GM18498 (cell line): ENCODE measurements around the gene LTK.
"Not testable (repeated sequence)": the region's sequence is repeated elsewhere in the genome, so short reads cannot be mapped to it uniquely, and the experiment has no call there.

Source experiments
- ATAC-seq: cut with Tn5 transposase; IDR thresholded peaks from one replicate; pipeline ENCODE4 v1.9.1; 2021; ENCODE audit warnings: mild to moderate bottlenecking, moderate library complexity; ENCODE audit not compliant: unreplicated experiment

The LTK gene

GRCh38 chr15:41480396-41481140, 33.1 kb downstream of the LTK start:
- ATAC-seq: no peak

GRCh38 chr15:41476416-41477048, 37.1 kb downstream of the LTK start:
- ATAC-seq: no peak

DNA sequence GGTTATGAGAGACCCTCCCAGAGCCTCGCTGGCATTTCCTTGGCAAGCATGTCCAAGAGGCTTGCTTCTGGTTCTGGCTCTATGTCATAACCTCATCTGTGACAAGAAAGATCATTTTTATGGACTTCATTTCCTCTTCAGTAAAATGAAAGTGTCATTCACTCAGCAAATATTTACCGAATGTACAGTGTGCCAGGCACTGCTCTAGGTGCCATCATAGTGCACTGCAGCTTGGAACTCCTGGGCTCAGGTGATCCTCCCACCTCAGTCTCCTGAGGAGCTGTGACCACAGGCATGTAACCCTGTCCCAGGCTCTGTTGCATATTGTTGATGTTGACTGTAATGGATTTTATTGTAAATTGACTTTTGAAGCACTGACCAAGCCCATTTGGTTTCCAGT, 38.7 kb downstream of the LTK start:
- no peak for ATAC-seq

GRCh38 chr15:41474436-41474835, 39.2 kb downstream of the LTK start:
- no peak for ATAC-seq

DNA sequence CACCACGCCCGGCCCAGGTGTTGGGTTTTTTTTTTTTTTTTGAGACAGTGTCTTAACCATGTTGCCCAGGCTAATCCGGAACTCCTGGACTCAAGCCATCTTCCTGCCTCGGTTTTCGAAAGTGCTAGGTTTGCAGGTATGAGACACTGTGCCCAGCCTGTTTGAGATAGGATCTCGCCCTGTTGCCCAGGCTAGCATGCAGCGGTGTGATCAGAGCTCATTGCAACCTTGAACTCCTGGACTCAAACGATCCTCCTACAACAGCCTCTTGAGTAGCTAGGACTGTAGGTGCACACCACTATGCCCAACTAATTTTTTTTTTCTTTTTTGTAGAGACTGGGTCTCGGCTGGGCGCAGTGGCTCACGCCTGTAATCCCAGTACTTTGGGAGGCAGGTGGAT, 40.2 kb downstream of the LTK start:
- no peak for ATAC-seq

- not testable (repeated sequence) for ATAC-seq
These were observed 44.0 kb downstream of the LTK start for GRCh38 chr15:41469644-41470043.

DNA sequence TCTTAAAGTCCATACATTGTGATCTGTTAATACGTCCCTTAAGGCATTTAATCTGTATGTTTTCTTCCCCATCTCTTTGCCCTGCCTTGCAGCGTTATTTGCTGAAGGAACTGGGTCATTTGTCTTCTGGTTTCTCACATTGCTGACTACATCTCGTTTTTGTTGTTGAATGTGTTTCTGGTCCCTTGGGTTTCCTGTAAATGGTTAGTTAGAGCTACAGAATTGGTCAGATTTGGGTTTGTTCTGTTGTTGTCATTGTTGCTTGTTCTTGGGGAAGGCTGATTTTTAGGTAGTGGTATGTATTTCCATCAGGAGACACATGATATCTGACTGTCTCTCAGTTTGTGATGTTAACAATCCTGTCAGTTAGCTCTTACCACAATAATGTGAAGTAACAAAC, 46.9 kb downstream of the LTK start:
- no peak for ATAC-seq

GRCh38 chr15:41465822-41466421, 47.7 kb downstream of the LTK start:
- ATAC-seq: no peak

- ATAC-seq: no peak
These were observed 48.6 kb downstream of the LTK start for GRCh38 chr15:41464889-41465580.

DNA sequence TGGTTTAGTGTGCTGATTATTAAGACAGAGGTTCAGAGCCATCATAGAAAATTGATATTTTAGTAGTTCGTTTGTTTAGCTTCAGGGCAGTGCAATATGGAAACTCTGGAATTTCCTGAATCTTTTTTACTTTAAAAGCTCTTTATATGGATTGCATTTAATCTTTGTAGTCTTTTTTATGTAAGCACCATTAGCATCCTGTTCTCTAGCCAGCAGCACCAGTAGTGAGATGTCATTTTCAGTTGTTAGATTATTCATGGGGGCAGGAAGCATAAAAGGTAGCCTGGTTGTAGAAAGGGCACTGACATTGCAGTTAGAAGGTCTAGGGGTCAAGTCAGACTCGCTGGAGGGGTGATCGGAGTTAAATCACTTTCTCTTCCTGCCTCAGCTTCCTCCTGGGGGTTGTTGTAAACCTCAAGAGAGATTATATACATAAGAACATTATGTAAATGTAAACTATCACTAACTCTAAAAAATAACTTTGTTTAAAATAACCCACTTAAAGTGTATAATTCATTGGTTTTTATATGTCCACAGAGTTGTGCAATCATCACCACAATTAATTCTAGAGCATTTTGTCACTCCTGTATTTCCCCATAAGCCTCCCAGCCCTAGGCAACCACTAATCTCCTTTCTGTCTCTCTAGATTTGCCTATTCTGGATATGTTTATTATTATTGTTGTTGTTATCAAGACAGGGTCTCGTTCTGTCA, 51.4 kb downstream of the LTK start:
- no peak for ATAC-seq
